Measurements from ENCODE around the gene C2orf72. TPM values are rescaled to one million over a fixed set of nuclear protein-coding genes. Genes with fewer than 3 reads are reported as not detected.

The C2orf72 gene
- total and polyA plus RNA-seq, 2 of the 13 experiments (the other 11 are each of a cell fraction or from before 2014, with no cell fraction given): 147 to 203 TPM

DNA sequence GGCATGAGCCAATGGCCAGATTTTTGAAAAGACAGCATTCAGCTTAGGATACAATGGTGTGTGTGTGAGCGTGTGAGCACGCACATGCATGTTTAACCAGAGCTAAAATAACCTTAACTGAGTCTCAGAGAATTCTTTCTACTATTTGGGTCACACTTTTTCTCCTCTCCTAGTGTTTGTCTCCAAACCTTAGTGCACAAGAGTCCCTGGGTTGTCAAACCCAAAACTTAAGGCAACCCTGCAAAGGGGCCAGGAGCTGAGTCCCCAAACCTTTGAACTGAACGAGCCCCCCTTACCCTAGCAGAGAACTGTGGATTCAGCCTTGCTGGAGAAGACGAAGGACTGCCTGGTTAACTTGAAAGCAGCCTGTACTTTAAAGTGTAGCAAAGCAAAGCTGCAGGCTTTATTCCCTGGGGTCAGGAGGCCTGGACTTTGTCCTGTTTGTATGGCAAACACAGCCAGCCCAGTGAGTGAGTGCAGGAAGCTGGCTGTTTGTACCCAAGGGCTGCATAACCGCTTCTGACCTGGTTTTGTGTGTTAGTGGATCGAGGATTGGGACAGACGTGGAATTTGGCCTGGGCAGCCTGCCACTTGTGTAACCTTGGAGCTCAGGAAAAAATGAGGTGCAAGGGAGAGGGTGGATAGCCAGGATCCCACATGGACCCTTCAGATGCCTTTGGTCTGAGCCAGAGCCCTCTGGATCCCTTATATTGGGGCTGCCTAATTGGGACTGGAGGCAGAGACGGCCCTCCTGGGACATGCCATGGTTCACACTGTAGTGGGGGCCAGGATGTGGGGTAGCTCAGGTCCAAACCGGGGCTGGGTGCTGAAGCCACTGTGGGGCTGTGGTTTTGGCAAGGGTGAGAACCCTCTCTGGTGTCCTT, 12.9 kb downstream of the C2orf72 start (continued):
- TF ChIP-seq, protein P1, sequence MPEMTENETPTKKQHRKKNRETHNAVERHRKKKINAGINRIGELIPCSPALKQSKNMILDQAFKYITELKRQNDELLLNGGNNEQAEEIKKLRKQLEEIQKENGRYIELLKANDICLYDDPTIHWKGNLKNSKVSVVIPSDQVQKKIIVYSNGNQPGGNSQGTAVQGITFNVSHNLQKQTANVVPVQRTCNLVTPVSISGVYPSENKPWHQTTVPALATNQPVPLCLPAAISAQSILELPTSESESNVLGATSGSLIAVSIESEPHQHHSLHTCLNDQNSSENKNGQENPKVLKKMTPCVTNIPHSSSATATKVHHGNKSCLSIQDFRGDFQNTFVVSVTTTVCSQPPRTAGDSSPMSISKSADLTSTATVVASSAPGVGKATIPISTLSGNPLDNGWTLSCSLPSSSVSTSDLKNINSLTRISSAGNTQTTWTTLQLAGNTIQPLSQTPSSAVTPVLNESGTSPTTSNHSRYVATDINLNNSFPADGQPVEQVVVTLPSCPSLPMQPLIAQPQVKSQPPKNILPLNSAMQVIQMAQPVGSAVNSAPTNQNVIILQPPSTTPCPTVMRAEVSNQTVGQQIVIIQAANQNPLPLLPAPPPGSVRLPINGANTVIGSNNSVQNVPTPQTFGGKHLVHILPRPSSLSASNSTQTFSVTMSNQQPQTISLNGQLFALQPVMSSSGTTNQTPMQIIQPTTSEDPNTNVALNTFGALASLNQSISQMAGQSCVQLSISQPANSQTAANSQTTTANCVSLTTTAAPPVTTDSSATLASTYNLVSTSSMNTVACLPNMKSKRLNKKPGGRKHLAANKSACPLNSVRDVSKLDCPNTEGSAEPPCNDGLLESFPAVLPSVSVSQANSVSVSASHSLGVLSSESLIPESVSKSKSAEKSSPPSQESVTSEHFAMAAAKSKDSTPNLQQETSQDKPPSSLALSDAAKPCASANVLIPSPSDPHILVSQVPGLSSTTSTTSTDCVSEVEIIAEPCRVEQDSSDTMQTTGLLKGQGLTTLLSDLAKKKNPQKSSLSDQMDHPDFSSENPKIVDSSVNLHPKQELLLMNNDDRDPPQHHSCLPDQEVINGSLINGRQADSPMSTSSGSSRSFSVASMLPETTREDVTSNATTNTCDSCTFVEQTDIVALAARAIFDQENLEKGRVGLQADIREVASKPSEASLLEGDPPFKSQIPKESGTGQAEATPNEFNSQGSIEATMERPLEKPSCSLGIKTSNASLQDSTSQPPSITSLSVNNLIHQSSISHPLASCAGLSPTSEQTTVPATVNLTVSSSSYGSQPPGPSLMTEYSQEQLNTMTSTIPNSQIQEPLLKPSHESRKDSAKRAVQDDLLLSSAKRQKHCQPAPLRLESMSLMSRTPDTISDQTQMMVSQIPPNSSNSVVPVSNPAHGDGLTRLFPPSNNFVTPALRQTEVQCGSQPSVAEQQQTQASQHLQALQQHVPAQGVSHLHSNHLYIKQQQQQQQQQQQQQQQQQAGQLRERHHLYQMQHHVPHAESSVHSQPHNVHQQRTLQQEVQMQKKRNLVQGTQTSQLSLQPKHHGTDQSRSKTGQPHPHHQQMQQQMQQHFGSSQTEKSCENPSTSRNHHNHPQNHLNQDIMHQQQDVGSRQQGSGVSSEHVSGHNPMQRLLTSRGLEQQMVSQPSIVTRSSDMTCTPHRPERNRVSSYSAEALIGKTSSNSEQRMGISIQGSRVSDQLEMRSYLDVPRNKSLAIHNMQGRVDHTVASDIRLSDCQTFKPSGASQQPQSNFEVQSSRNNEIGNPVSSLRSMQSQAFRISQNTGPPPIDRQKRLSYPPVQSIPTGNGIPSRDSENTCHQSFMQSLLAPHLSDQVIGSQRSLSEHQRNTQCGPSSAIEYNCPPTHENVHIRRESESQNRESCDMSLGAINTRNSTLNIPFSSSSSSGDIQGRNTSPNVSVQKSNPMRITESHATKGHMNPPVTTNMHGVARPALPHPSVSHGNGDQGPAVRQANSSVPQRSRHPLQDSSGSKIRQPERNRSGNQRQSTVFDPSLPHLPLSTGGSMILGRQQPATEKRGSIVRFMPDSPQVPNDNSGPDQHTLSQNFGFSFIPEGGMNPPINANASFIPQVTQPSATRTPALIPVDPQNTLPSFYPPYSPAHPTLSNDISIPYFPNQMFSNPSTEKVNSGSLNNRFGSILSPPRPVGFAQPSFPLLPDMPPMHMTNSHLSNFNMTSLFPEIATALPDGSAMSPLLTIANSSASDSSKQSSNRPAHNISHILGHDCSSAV (CRISPR knock-in tag; IDR thresholded peaks at IDR 0.05; ENCODE audit: borderline replicate concordance): peak; percentile 47; the same call in 1 of the 2 replicates
- TF ChIP-seq ZNF644 (CRISPR knock-in tag; IDR thresholded peaks at IDR 0.05; ENCODE audit: low read depth) (peak; percentile 93), ZNF569 (CRISPR knock-in tag; IDR thresholded peaks at IDR 0.05; ENCODE audit: borderline replicate concordance) (0 out of 2 replicates have a peak, but pooled peaks have one; percentile 79), MYC (CRISPR knock-in tag; IDR thresholded peaks at IDR 0.05; ENCODE audit: borderline replicate concordance) (peak; percentile 92), ATRX (CRISPR knock-in tag; IDR thresholded peaks at IDR 0.05; ENCODE audit: borderline replicate concordance) (no peak), HNRNPH1 (optimal IDR thresholded peaks at IDR 0.05; ENCODE audit: low read depth, low read length) (no peak), ZNF24 (IDR thresholded peaks at IDR 0.05) (peak; percentile 65; the same call in 1 of the 2 replicates), NONO (IDR thresholded peaks at IDR 0.05) (no peak), NONO (CRISPR knock-in tag; conservative IDR thresholded peaks at IDR 0.05) (peak; percentile 100), ZNF484 (CRISPR knock-in tag; IDR thresholded peaks at IDR 0.05; ENCODE audit: borderline replicate concordance, low read depth) (no peak; the same call in 1 of the 2 replicates), ZNF550 (CRISPR knock-in tag; IDR thresholded peaks at IDR 0.05; ENCODE audit: borderline replicate concordance) (no peak; the same call in 1 of the 2 replicates), REXO4 (CRISPR knock-in tag; IDR thresholded peaks at IDR 0.05; ENCODE audit: borderline replicate concordance) (no peak; the same call in 1 of the 2 replicates), MEIS1 (CRISPR knock-in tag; IDR thresholded peaks at IDR 0.05; ENCODE audit: borderline replicate concordance) (peak; percentile 74; the same call in 1 of the 2 replicates), ZNF354B (CRISPR knock-in tag; IDR thresholded peaks at IDR 0.05) (peak; percentile 71; the same call in 1 of the 2 replicates), GATAD2A (CRISPR knock-in tag; IDR thresholded peaks at IDR 0.05) (peak; percentile 100), SALL2 (CRISPR knock-in tag; IDR thresholded peaks at IDR 0.05) (peak; percentile 97), IRX3 (CRISPR knock-in tag; IDR thresholded peaks at IDR 0.05; ENCODE audit: borderline replicate concordance, low read depth) (peak; percentile 65), ZNF567 (CRISPR knock-in tag; IDR thresholded peaks at IDR 0.05; ENCODE audit: borderline replicate concordance) (no peak; the same call in 1 of the 2 replicates)
- TF ChIP-seq, protein P2, sequence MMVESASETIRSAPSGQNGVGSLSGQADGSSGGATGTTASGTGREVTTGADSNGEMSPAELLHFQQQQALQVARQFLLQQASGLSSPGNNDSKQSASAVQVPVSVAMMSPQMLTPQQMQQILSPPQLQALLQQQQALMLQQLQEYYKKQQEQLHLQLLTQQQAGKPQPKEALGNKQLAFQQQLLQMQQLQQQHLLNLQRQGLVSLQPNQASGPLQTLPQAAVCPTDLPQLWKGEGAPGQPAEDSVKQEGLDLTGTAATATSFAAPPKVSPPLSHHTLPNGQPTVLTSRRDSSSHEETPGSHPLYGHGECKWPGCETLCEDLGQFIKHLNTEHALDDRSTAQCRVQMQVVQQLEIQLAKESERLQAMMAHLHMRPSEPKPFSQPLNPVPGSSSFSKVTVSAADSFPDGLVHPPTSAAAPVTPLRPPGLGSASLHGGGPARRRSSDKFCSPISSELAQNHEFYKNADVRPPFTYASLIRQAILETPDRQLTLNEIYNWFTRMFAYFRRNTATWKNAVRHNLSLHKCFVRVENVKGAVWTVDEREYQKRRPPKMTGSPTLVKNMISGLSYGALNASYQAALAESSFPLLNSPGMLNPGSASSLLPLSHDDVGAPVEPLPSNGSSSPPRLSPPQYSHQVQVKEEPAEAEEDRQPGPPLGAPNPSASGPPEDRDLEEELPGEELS (CRISPR knock-in tag; IDR thresholded peaks at IDR 0.05): peak; percentile 98

All from HepG2 (cell line).